Epidermal melanocyte (primary cell): ENCODE results near the gene MEG3.

ENCODE experiments used
- DNase-seq: peaks from one replicate; pipeline ENCODE4 v3.0.0; 2011; ENCODE audit warnings: low spot score; ENCODE audit not compliant: insufficient read length

The MEG3 gene

GRCh38 chr14:100832311-100832960, 6.5 kb downstream of the MEG3 start:
- DNase-seq = no peak

DNA sequence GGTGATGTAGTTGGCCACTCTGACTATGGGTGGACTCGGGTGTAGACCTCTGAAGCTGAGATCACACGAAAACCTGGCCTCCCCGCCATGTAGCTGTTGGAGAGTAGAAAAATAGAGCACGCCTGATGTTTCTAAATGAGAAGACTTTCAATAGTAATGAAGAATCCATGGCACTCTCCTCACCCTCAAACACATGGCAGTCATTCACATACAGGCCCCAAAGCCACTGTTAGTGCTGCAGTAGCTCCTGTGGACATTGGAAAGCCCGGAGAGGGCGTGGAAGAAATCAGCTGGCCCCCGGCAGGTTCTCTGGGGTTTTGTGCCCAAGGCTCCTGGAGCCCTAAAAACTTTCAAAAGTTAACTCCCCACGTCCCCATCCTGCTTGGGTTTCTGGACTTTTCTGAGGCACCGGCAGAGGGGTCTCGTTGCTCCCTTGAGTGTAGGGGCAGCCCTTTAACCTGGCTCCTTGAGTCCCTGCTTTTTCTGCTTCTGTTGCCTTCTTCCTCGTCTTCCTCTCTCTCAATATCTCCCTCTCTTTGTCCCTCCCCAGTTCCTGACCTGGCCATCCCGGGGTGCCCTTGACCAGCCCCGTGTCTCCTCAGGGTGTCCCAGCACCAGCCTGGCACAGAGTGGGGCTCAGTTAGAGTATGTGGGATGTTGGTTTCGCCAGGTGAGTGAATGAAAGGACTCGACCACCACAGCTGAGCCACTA, 8.3 kb downstream of the MEG3 start:
- no peak for DNase-seq

DNA sequence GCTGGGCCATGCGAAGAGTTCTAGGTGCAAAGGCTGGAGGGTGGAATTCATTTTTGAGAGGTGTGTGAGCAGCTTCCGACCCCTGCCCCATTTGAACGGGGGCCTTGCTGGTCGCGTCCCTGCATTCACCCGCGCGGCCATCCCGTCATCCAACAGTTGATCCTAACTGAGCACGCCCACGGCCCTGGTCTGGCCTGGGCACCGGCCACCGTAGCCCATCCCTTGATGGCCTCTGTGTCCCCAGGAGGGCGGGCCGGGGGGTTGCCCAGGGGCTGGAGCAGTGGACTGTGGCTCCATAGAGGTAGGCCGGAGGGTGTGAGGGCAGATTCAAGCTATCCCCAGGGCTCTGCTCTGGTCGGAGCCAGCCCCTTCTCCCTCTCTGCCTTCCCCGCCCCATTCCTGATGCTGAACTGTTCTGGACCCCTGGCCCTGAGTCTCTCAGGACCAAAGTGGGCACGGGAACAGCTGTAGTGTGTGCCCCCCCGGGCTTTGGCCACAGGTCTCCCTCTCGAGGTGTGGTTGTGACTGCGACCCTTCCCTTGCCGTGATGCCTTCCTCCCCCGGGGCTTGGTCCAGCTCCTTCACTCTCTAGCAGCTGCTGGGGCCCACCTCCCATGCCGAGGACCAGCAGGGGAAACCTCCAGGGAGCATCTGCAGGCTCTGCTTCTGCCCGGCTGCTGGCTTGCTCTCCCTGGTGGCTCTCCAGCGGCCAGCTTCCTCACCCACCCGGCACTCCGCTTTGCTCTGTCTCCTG, 9.1 kb downstream of the MEG3 start:
- no peak for DNase-seq

- DNase-seq = no peak
Observed at GRCh38 chr14:100835548-100836310, 9.8 kb downstream of the MEG3 start.

DNA sequence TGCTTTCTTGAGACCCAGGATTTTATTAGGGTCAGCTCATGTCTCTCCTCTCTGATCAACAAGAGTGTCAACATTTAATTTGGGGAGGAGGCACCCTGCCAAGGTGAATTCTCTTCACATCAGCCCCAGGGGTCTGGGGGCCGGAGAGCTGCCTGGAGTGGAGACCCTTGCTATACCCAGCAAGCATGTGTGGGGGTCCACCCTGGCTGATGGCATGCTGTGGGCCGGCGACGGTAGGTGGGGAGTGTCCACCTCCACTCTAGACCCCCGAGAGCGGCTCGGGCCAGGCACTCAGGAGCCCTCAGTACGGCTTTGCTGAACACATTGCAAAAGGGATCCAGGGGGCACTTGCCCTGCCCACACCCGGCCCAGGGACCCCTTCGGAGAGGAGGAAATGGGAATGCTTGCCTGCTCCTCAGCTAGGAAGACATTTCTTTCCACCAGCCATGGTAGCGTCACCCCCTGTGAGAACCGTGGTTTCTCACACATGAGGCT, 10.4 kb downstream of the MEG3 start:
- DNase-seq = no peak

DNA sequence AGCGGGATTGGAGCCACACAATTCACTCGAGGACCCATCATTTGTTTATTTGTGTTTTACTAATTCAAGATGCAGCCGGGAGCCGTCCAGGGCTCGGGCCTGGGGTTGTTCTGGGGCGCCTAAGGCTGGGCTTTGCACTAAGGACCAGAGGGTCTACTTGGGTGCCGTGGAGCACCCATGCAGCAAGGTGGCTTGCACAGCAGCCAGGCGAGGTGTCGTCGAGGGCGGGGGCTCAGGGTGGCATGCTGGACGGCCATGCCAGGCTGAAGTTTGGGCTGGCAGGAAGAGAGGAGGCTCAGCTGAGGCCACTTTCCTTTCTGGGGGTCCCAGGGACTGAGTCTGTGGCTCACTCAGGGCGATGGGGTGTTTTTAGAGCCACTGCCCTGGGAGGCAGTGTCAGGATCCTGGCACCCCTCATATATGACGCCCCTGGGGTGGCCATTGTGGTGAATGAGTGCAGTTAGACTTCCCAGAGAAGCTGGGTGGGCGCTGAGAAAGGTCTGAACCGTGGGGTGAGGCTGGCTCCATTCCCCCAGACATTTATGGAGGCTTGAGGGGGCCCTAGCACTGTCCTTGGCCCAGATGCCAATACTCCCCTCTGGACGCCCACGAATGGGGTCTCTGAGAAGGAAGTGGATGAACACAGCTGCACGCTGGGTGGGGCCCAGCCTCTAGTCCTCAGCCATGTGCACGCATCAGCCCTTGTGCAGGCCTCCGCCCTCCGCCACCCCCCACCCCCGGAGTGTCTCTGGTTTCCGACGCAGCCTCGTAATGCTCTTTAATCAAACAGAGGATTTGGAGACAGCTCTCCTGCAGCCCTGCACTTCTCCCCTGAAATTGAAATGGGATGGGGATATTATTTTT, 11.3 kb downstream of the MEG3 start:
- DNase-seq = no peak

DNA sequence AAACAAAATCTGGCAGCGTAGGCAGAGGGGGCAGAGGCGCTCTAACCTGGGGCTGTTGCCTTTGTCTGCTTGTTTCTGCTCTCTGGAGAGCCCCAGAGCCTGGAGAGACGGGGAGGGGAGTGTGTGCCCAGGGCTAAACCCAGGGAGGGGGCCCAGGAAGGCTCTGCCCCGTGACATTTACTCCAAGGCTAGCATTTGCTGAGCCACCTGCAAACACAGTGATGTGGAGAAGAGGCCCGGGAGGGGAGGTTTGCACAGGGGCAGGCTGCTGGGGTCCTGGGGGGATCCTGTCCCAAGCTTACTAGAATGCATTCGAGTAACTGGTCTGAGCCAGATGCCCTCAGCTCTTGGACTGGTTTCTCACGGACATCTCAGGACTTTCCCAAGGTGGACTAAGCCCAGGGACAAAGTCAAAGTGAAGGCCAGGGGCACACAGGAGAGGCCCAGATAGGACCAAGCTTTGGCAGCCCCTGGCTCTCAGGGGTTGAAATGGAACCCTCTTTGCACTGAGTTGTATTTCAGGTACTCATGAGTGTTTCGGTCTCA, 12.0 kb downstream of the MEG3 start:
- no peak for DNase-seq

DNA sequence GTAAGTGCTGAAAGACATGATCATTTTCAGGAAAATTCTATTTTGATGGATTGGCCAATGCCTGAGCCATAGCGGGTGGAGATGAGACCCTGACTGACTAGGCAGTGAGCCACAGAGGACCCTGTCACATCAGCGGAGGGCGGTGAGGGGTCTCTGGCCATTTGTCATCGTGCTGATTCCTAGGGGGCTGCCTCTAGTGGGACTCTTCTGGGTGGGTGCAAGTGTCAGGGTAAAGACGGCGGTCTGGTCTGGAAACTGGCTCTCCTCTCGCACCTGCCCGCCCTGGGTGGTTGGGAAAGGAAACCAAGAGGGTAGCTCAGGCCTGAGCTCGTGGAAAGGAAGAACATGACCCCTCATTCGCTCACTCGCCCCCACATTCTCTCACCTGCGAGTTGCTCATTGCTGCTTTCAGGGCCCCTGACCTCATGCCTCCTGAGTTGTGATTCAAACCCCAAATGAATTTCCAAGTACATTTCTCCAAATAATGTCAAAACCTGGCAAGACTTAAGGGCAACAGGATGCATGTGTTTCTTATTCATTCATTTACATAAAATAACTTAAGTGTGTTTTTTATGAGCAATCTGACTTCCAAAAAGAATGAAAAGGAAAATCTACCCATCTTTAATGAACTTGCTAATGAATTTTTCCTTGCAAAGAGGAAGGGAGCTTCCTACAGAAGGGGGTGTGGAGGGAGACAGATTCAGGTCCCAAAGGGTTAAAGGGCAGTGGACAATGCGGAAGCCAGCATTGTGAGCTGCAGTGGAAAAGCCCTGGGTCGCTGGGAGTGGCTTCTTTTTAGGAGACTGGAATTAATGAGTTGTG, 12.8 kb downstream of the MEG3 start:
- DNase-seq = no peak

- no peak for DNase-seq
Observed at GRCh38 chr14:100839315-100839585, 13.3 kb downstream of the MEG3 start.

- no peak for DNase-seq
Observed at GRCh38 chr14:100839681-100840111, 13.8 kb downstream of the MEG3 start.

GRCh38 chr14:100840286-100841065, 14.6 kb downstream of the MEG3 start:
- no peak for DNase-seq

GRCh38 chr14:100841066-100841760, 15.3 kb downstream of the MEG3 start:
- no peak for DNase-seq

- no peak for DNase-seq
Observed at GRCh38 chr14:100841761-100842403, 16.0 kb downstream of the MEG3 start.

GRCh38 chr14:100842799-100843198, 16.9 kb downstream of the MEG3 start:
- peak; percentile 33 for DNase-seq

- no peak for DNase-seq
Observed at GRCh38 chr14:100844082-100844408, 18.1 kb downstream of the MEG3 start.

GRCh38 chr14:100844421-100844820, 18.5 kb downstream of the MEG3 start:
- DNase-seq = no peak

DNA sequence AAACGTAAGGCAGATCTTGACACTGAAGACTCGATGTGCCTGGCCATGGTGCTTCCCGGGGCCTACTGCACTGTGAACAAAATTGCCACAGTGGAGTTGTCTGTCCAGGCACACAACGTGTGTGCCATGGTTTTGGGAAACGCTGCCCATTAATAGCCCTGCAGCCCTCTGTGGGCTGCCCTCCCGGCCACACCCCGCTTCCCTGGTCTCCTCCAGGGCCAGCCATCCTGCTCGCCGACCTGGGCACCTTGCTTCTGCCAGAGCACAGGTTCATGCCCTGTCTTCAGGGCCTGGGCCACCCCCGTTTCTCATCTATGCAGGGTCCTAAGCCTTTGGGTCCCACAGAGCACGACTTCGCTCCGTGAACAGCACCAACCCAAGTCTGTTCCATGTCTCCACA, 18.9 kb downstream of the MEG3 start:
- DNase-seq = no peak

GRCh38 chr14:100845341-100845740, 19.4 kb downstream of the MEG3 start:
- no peak for DNase-seq
